HG03139 (cell line): ENCODE measurements around the gene BLNK.

Experiments
- ATAC-seq: cut with Tn5 transposase; IDR thresholded peaks from one replicate; pipeline ENCODE4 v1.9.1; 2021; ENCODE audit not compliant: unreplicated experiment

The BLNK gene

GRCh38 chr10:96153070-96153469 lies 118.3 kb downstream of the BLNK start:
- no peak for ATAC-seq

GRCh38 chr10:96152437-96152836 lies 118.9 kb downstream of the BLNK start:
- ATAC-seq = no peak
